RPMI8226 (cell line): Measurements from ENCODE around the gene RFT1.

Experiments used
- DNase-seq: peaks from one replicate; pipeline ENCODE4 v3.0.0-alpha.2; 2015

The RFT1 gene

DNA sequence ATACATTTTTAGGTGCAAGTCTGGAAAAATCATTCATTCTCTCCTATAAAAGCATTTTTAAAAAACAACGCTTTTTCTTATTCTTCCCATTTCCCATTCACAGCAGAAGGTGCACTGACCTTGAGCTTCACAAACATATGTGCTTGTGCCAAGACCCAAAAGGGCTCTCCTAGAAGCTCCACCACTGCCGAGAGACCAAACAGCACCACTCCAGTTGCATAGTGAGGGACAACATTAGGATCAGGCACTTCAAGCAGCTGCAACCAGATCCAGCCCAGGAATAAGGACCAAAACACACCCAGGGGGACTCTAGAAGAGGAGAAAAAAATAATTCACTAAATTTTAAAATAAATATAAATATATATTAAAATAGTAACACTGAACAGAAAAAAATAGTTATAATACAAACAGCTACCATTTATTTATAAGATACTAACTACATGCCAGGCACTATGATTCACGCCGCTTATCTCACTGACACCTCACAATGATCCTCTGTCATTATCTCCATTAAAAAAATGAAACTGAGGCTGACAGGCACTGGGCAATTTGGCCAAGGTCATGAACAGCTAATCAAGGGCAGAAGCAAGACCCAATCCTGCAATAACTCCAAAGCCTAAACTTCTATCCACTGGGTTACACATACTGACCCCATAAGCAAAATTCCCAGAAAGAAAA lies 7.8 kb downstream of the RFT1 start:
- no peak for DNase-seq

DNA sequence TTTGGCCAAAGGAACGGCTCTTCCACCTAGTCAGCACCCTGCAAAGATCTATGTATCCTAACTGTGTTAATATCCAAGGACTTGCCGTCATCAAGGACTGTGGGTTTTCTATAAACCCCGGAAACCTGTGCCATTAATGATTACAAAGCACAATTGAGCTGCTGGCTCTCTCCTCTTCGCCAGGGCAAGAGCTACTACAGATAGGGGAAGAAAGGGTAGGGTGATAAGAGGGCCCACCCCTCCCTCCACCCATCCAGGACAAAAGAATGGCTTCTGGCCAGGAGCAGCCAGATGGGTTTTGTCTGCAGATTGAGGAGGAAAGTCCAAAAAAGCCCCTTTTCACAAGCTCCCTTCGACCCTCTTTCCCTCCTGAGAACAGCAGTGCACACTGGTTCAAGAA lies 9.9 kb downstream of the RFT1 start:
- DNase-seq = no peak

- DNase-seq = no peak
Measured at GRCh38 chr3:53116956-53117355, 13.3 kb downstream of the RFT1 start.

GRCh38 chr3:53114412-53115074 lies 15.7 kb downstream of the RFT1 start:
- DNase-seq = no peak

DNA sequence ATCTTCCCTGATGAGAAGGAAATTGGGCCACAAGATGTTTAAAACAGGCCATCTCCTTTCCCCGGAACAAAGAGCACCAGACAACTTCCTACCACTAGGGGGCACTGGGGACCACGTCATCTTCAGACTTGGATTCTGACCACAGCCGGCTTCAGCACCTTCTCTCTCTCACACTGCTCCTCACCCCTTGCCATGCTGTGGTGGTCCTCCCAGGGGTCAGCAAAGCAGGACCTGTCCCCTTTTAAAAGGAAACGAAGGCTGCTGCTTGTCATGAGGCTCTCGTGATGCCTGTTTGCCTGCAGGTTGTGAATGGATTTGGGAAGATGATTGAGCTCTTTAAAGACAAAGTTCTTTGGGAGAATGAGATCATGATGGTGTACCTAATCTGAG lies 16.2 kb downstream of the RFT1 start:
- peak; percentile 84 for DNase-seq

DNA sequence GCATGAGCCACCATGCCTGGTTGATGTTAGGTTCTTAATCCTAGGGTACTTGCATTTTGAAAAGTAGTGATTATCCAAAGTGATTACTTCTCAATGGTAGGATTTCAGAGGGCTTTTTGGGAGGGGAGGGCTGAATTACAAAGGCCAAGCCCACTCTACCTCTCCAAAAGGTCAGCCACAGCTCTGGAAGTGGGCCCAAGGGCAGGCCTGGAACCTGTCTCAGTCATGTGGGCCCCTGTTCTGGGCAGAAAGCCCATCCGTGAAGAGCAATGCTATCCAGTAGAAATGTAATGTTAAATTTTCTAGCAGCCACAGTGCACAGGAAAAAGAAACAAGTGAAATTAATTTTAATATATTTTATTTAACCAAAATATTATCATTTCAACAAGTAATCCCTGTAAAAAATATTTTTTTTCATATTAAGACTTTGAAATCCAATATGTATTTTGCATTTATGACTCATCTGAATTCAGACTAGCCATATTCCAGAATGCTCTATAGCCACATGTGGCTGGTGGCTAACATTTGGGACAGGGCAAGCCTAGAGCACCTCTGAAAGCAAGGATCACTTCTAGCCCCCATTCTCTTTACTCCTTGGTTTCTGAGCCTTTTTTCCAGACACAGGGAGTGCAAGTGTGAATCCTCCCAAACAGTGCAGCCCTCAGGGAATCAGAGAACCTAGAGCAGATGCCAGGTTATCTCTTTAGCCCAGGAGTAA lies 16.8 kb downstream of the RFT1 start:
- DNase-seq = no peak

- no peak for DNase-seq
Measured at GRCh38 chr3:53111822-53112221, 18.4 kb downstream of the RFT1 start.

DNA sequence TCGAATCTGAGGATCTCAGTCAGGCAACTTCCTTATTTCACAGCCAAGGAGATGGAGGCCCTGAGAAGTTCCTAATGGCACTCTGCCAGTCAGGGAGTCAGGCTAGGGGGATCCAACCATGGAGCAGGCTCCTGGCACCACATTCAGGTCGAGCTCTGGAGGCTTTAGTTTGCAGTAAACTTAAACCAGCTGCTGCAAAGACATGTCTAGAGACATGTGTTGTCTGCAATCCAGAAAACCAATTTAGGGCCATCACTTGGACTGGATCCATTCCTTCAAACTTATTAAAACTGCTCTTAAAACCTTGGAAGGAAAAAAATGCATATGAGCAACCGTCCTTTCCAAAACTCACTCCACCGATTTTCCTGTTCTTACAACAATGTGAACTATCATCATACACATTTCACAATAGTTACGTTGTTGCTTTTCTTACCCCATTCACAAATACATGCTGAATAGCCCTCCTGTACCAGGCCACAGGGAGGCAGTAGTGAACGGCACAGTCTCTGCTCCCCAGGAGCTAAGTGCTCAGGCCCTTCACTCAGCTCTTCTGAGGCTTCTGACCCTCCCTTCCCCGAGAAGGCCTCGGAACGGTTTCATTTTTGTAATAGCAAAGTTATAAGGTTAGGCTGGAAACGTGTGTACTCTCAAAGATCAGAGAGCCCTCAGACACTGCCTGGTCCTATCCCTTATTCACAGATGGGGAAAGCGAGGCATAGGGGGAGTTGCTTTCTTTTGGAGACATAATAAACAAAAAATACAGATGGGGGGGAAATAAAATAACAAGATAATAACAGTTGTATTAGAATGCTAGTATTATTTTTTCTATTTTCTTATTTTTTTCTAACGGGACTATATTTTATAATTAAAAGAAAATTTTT lies 20.1 kb downstream of the RFT1 start:
- DNase-seq = peak; percentile 20

DNA sequence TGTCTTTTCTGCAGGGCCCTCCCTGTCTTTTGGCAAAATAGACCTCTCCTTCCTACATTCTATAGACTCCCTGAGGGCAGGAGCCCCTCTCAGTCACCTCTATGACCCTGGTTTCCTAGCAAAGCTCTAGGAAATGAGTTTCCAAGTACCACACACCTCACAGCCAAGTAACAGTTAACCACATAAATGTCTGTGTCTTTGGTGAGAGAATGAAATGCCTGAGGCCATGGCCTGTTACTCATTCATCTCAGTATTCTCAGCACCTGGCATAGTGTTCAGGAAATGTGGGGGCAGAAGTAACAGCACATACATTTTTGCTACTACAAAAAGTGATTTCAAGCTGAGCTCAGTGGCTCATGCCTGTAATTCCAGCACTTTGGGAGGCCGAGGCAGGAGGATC lies 21.0 kb downstream of the RFT1 start:
- no peak for DNase-seq

DNA sequence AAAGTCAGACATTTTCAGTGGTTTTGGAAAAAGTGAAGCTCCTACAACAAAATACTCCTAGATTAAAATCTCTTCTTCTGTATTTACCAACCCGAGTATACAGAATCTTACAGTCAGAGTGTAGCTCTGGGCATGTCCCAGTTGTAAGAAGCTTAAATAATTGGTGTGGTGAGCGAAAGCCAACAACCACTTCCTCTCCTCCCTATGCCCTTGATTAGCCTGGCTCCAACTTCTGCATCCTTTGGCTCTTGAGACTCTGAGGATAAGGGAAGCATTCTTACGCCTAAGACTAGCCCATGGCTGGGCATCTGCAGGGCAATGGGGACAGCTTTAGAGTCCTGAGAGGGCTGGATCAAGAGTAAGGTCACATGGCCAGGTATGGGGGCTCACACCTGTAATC lies 25.5 kb downstream of the RFT1 start:
- no peak for DNase-seq

DNA sequence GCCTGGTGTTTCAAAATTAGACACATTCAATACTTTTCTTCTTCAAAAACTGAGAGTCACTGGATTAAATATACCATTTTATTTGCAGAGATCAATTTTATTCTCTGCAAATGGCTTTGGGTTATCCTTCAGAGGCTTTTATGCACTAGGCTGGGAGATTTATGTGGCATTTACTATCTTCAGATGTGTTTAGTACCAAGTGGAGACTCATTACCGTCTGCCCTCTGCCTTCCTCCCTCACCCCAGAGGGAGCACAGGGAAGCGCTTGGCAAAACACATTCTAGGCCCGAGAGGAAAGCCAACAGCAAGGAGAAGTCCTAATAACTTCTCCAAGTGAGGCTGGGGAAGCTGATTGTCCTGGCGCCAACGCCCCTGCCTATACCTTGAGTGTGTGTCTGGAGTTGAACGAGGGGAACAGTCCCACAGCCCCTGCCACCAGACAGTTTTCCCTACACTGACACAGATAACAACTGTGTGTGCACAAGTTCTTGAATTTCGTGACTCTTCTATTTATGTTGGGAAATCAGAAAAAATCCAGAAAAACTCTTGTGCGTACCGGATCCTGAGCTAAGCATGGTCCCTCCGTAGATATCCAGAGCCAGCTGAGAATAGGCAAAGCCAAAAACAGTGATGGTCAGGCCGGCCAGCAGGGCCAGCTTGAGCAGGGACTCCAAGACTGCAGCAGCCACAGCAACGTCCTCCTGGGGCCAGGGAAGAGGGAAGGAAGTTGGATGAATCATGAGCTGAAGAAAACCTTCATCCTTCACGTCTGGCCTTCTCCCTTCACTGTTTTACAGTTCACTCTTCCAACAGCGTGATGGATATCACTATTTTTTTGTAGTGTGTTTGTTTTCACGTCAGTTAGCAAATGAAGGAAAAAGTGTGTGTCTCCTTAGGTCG lies 26.6 kb downstream of the RFT1 start:
- no peak for DNase-seq

DNA sequence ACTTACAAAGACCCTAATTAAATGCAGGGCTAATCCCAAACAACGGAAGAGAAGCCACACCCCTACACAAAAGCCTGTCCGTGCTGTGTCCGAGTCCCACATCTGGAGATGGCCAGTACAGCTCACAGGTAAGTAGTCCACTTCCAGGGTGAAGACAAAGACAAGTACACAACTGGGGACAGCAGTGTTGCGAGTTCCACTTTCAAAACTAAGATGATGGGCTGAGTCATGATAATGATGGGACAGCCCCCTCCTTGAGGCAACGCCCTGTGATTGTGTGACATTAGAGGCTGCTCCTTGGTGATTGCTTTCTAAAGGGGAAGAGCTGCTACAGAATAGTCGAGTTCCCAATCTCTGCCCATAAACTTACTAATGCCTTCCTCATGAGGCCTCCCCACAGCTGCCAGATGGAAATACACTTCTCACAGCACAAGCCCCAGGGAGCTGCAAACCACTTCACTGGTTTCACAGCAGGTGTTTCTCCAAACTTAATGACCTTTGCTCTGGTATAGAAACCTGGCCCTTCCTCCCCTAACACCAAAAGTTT lies 27.6 kb downstream of the RFT1 start:
- peak; percentile 54 for DNase-seq

DNA sequence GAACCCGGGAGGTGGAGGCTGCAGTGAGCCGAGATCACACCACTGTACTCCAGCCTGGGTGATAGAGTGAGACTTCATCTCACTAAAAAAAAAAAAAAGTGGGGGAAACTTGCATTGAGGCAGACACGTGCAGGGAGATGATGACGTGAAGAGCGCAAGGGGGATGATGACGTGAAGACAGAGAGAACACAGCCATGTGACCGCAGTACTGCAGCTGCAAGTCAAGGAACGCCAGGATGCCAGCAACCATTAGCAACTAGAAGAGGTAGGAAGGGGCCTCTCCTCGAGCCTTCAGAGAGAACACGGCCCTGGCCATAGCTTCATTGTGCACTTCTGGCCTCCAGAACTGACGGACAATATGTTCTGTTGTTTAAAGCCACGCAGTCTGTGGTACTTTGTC lies 28.3 kb downstream of the RFT1 start:
- DNase-seq = no peak

GRCh38 chr3:53100818-53101466 lies 29.3 kb downstream of the RFT1 start:
- DNase-seq = no peak

DNA sequence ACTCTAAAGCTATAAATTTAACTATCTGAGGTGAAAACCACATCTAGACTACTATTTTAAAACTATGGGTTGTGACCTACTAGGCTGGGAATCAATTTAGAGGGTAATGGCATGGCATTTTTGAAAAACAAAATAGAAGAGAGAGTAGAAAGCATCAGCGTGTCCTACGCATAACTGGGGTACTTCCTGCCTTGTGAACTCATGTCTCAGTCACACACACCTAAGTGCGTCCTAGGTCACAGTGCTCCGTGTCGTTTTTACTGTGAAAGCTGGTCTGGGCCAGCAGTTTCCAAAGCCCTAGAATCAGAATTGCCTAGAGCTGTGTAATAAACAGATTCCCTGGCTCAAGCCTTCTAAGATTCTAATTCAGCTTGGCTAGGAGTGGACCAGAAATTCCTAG lies 32.3 kb downstream of the RFT1 start:
- no peak for DNase-seq

DNA sequence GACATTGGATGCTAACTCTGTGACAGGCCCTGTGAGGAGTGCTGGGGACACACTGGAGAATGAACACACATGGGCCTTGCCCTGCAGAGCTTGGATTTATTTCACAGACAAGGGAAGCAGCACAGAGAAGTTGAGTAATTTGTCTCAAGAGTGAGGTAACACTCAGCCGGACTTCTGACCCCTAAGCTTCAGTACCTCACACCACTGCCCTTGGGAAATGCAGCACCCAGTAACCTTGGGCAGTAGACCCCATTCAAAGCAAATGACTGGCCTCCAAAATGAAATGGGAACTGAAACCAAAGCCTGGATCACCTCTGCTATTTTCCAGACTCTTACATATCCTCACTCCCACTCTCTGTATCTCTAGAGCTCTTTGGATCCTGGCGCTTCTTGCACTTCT lies 37.3 kb downstream of the RFT1 start:
- DNase-seq = no peak

DNA sequence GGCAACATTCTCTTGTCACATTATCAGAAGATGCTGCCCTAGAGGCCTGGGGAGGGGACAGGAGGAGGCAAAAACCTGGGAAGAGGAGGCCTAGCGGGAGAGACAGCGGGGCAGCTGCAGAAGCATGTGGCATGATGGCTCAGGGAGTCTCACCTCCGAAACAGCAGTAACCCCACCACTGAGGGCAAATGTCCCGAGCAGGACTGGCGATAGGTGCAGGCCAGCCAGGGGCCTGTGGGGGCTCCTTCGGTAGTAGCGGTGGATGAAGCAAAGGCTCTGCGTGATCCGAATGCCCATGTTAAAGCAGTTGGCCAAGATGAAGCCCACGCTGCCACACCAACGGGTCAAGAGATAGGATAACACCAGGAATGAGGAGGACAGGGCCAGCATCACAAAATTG lies 38.0 kb downstream of the RFT1 start:
- DNase-seq = no peak

DNA sequence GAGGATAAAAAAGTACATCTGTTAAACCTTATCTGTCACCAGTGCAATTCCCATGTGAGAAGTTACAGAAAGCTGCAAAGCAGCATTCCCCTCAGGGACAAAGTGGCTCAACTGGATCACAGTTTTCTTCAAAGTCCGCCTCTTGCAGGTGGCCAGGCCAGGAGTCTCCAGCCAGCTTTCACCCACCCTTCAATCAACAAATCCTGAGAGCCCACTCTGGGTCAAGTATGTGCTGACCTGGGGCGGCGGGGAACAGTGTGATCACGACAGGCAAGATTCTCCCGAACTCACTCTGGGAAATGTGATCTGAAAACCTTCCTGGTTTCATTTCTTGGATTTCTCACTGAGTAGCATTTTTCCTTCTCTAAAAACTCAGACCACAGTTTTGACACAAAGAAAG lies 39.2 kb downstream of the RFT1 start:
- no peak for DNase-seq

- no peak for DNase-seq
Measured at GRCh38 chr3:53089511-53089910, 40.7 kb downstream of the RFT1 start.

- no peak for DNase-seq
Measured at GRCh38 chr3:53085476-53085875, 44.8 kb downstream of the RFT1 start.

DNA sequence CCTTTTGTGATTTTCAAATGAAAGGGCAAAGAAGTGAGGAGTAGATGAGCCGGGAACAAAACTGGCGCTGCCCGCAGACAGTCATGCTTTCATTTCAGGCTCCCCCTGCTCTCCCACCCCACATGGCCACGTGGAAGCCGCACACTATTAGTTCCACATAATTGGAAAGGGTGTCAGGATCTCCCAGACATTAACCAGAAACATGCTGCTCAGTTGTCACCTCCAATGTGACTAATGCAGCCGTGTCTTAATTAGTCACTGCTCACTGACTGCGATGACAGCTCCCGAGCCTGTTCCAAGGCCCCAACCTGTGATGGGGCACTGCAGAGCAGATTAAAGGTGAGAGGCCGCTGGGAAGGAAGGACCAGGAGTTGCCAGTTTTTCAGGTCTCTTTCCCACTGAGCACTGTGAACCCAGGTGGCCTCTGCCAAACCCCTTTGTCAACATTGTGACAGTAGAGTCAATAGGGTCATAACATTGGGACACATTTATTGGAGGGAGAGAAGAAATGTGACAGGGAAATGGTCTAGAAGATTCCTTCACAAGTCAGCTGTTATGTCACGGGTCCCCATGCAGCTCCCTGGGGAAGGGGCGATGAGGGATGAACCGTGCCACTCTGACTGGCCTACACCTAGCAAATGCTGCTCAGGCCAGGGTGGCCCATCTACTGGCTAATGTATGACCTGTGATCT lies 45.8 kb downstream of the RFT1 start:
- no peak for DNase-seq
